ENCODE measurements around the gene ATP13A4. TPM values are rescaled to one million over a fixed set of nuclear protein-coding genes. Genes with fewer than 3 reads are reported as not detected.

The ATP13A4 gene
- total and polyA plus RNA-seq, 2 experiments from 2014 or later = 5.2 to 14.2 TPM

DNA sequence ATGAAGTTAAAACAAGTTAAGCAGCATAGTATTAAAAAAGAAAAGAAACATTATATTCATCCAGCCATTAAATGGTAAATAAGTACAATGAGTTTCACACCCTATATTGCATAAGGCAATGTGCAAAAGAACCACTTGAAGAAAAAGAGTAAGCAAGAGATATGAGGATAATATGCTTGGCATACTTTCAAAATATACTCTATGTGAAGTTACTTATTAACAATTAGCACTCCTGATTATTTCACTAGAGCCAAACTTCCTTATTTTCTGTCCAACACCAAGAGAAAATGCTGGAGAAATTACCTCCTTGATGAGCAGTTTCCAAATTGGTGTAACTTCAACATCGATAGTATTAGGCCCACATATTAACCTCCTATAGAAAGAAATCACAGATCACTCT, 63.7 kb downstream of the ATP13A4 start:
- H3K4me3 ChIP-seq = no peak overlapping the region
- TF ChIP-seq EZH2phosphoT487 (IDR thresholded peaks at IDR 0.05; ENCODE audit: low read depth, severe bottlenecking, unreplicated experiment) = no peak
- TF ChIP-seq EZH2 (IDR thresholded peaks at IDR 0.05; ENCODE audit: borderline replicate concordance) = no peak
- TF ChIP-seq, protein P1, sequence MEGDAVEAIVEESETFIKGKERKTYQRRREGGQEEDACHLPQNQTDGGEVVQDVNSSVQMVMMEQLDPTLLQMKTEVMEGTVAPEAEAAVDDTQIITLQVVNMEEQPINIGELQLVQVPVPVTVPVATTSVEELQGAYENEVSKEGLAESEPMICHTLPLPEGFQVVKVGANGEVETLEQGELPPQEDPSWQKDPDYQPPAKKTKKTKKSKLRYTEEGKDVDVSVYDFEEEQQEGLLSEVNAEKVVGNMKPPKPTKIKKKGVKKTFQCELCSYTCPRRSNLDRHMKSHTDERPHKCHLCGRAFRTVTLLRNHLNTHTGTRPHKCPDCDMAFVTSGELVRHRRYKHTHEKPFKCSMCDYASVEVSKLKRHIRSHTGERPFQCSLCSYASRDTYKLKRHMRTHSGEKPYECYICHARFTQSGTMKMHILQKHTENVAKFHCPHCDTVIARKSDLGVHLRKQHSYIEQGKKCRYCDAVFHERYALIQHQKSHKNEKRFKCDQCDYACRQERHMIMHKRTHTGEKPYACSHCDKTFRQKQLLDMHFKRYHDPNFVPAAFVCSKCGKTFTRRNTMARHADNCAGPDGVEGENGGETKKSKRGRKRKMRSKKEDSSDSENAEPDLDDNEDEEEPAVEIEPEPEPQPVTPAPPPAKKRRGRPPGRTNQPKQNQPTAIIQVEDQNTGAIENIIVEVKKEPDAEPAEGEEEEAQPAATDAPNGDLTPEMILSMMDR (IDR thresholded peaks at IDR 0.05; ENCODE audit: poor library complexity) = no peak
- no peaks in the 10 kb centered on the region for H3K79me2 ChIP-seq
- H3K9me3 ChIP-seq (ENCODE audit: low read depth) = no peaks in the 10 kb centered on the region
- H3K27me3 ChIP-seq = no peaks in the 10 kb centered on the region
- H3K9me2 ChIP-seq (replicated peaks; ENCODE audit: insufficient read depth) = no peaks in the 10 kb centered on the region
- 97% methylated on average over 1 of the region's 1 CpG for WGBS (ENCODE audit: low lambda C conversion rate, missing lambda C conversion rate)
- no peak for DNase-seq (ENCODE audit: low spot score)
- H3K27ac ChIP-seq = peak overlapping the region; percentile 17
- no peaks in the 10 kb centered on the region for H3K4me1 ChIP-seq (ENCODE audit: insufficient read depth)
- no peaks in the 10 kb centered on the region for H3K36me3 ChIP-seq (replicated peaks; ENCODE audit: insufficient read depth, low read depth)
- H2AFZ ChIP-seq = no peak overlapping the region
- H3K4me2 ChIP-seq = no peak overlapping the region
- H4K20me1 ChIP-seq (ENCODE audit: insufficient read depth, poor library complexity, severe bottlenecking) = no peaks in the 10 kb centered on the region

DNA sequence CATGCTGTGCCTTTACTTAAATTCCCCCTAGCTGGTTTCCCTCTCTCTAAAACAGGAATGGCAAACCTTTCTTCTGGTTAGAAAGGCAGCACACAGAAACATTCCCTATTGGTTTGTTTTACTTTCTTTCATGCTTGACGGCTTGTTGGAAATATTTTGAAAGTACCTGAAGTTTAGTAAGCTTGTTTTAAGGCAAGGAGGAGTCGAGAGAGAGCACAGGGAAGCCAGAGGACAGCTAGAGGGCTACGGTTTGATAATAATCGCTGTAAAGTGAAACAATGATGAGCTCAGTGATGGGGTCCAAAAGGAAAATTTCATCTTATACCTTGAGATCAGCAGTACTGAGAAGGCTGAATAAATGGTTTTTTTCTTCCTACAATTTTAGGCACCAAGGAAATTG, 64.1 kb downstream of the ATP13A4 start:
- peak overlapping the region; percentile 55 for H3K27ac ChIP-seq
- no peak for DNase-seq (ENCODE audit: low spot score)
- no peaks in the 10 kb centered on the region for H3K9me2 ChIP-seq (replicated peaks; ENCODE audit: insufficient read depth)
- H2AFZ ChIP-seq = no peak overlapping the region
- no peaks in the 10 kb centered on the region for H3K27me3 ChIP-seq
- H3K36me3 ChIP-seq (replicated peaks; ENCODE audit: insufficient read depth, low read depth) = no peaks in the 10 kb centered on the region
- no peak overlapping the region for H3K4me2 ChIP-seq
- no peaks in the 10 kb centered on the region for H3K4me1 ChIP-seq (ENCODE audit: insufficient read depth)
- no peaks in the 10 kb centered on the region for H3K9me3 ChIP-seq (ENCODE audit: low read depth)
- no peak overlapping the region for H3K4me3 ChIP-seq
- TF ChIP-seq EZH2 (IDR thresholded peaks at IDR 0.05; ENCODE audit: borderline replicate concordance) (no peak), EZH2phosphoT487 (IDR thresholded peaks at IDR 0.05; ENCODE audit: low read depth, severe bottlenecking, unreplicated experiment) (no peak)
- TF ChIP-seq, protein P1 (IDR thresholded peaks at IDR 0.05; ENCODE audit: poor library complexity) = no peak
- WGBS (ENCODE audit: low lambda C conversion rate, missing lambda C conversion rate) = 78% methylated on average over 4 of the region's 4 CpGs
- H4K20me1 ChIP-seq (ENCODE audit: insufficient read depth, poor library complexity, severe bottlenecking) = no peaks in the 10 kb centered on the region
- no peaks in the 10 kb centered on the region for H3K79me2 ChIP-seq

DNA sequence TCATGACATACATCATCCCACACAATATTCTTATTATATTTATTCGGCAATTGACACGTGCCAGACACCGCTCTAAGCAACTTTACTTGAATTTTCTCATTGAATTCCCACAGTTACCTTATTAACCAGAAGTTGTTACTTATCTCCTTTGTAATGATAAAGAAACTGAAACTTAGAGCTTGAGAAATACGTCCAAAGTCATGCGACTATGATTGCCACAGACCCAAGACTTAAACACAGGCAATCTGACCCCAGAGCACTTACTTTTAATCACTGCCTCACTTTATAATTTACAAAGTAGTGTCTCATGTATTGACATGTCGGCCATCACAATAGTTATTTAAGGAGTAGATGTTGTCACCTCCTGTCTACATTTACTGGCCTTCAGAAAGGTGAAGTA, 64.7 kb downstream of the ATP13A4 start:
- H3K4me3 ChIP-seq = no peak overlapping the region
- no peaks in the 10 kb centered on the region for H3K36me3 ChIP-seq (replicated peaks; ENCODE audit: insufficient read depth, low read depth)
- H3K9me3 ChIP-seq (ENCODE audit: low read depth) = no peaks in the 10 kb centered on the region
- WGBS (ENCODE audit: low lambda C conversion rate, missing lambda C conversion rate) = 73% methylated on average over 6 of the region's 6 CpGs
- peak overlapping the region; percentile 55 for H3K27ac ChIP-seq
- no peak for DNase-seq (ENCODE audit: low spot score)
- peak overlapping the region; percentile 10 for H2AFZ ChIP-seq
- H4K20me1 ChIP-seq (ENCODE audit: insufficient read depth, poor library complexity, severe bottlenecking) = no peaks in the 10 kb centered on the region
- H3K4me2 ChIP-seq = peak overlapping the region; percentile 38
- TF ChIP-seq, protein P1 (IDR thresholded peaks at IDR 0.05; ENCODE audit: poor library complexity) = no peak
- no peak for TF ChIP-seq EZH2 (IDR thresholded peaks at IDR 0.05; ENCODE audit: borderline replicate concordance)
- TF ChIP-seq EZH2phosphoT487 (IDR thresholded peaks at IDR 0.05; ENCODE audit: low read depth, severe bottlenecking, unreplicated experiment) = no peak
- no peaks in the 10 kb centered on the region for H3K4me1 ChIP-seq (ENCODE audit: insufficient read depth)
- H3K9me2 ChIP-seq (replicated peaks; ENCODE audit: insufficient read depth) = no peaks in the 10 kb centered on the region
- no peaks in the 10 kb centered on the region for H3K27me3 ChIP-seq
- H3K79me2 ChIP-seq = no peaks in the 10 kb centered on the region

DNA sequence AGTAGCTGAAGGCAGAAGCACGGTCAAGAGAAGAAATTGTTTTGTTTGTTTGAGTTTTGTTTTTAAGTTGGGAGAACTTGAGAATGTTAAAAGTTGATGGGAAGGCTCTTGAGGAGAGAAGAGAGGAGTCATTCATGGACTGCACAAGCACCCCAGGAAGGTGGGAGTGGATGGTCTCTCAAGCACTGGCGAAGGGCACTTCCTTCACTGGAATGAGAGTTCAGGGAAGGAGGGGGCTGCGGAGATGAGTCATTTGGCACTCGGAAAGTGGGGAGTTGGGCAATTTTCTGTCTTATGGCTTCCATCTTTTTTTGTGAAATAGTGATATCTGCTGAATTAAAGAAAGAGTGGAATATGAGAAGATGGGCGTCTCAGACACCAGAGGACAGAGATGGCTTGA, 66.0 kb downstream of the ATP13A4 start:
- H3K9me2 ChIP-seq (replicated peaks; ENCODE audit: insufficient read depth) = no peaks in the 10 kb centered on the region
- no peak overlapping the region for H3K4me3 ChIP-seq
- no peak overlapping the region for H2AFZ ChIP-seq
- no peaks in the 10 kb centered on the region for H3K27me3 ChIP-seq
- WGBS (ENCODE audit: low lambda C conversion rate, missing lambda C conversion rate) = 87% methylated on average over 5 of the region's 5 CpGs
- no peak for DNase-seq (ENCODE audit: low spot score)
- H3K36me3 ChIP-seq (replicated peaks; ENCODE audit: insufficient read depth, low read depth) = no peaks in the 10 kb centered on the region
- H3K4me2 ChIP-seq = no peak overlapping the region
- H4K20me1 ChIP-seq (ENCODE audit: insufficient read depth, poor library complexity, severe bottlenecking) = no peaks in the 10 kb centered on the region
- TF ChIP-seq EZH2 (IDR thresholded peaks at IDR 0.05; ENCODE audit: borderline replicate concordance) (no peak), EZH2phosphoT487 (IDR thresholded peaks at IDR 0.05; ENCODE audit: low read depth, severe bottlenecking, unreplicated experiment) (no peak)
- TF ChIP-seq, protein P1 (IDR thresholded peaks at IDR 0.05; ENCODE audit: poor library complexity) = no peak
- no peaks in the 10 kb centered on the region for H3K9me3 ChIP-seq (ENCODE audit: low read depth)
- no peaks in the 10 kb centered on the region for H3K4me1 ChIP-seq (ENCODE audit: insufficient read depth)
- H3K79me2 ChIP-seq = no peaks in the 10 kb centered on the region
- no peak overlapping the region for H3K27ac ChIP-seq

All from hepatocyte (in vitro differentiated cells).